BE2C (cell line): ENCODE data around the gene CRKL.
"Not testable (repeated sequence)": the region's sequence is repeated elsewhere in the genome, so short reads cannot be mapped to it uniquely, and the experiment has no call there.

ENCODE experiments used
- DNase-seq: peaks from one replicate; pipeline ENCODE4 v3.0.0-alpha.2; 2020
- H3K27me3 ChIP-seq: fragments of 250-450 bp; sonication (Bioruptor Pico); 2 replicates; pipeline ENCODE4 v1.5.1; 2020; ENCODE audit warnings: mild to moderate bottlenecking
- H3K36me3 ChIP-seq: fragments of 250-450 bp; sonication (Bioruptor Pico); 2 replicates; pipeline ENCODE4 v1.5.1; 2020; ENCODE audit warnings: mild to moderate bottlenecking
- H3K4me1 ChIP-seq: fragments of 250-450 bp; sonication (Bioruptor Pico); 2 replicates; pipeline ENCODE4 v1.5.1; 2020
- H3K4me3 ChIP-seq: 2 replicates; pipeline ENCODE4 v1.5.1; 2011; ENCODE audit warnings: low read depth, low read length
- H3K9me3 ChIP-seq: fragments of 250-450 bp; sonication (Bioruptor Pico); 2 replicates; pipeline ENCODE4 v1.5.1; 2020
- TF ChIP-seq, protein P1 (sequence below): IDR thresholded peaks from 2 replicates; pipeline ENCODE4 v1.5.1; 2012; ENCODE audit warnings: mild to moderate bottlenecking, low read depth, low read length

Gene CRKL

GRCh38 chr22:20937794-20938671 lies 20.8 kb downstream of the CRKL start:
- H3K4me3 ChIP-seq = no peak overlapping the region
- H3K27me3 ChIP-seq = no peaks in the 10 kb centered on the region
- TF ChIP-seq, protein P1, sequence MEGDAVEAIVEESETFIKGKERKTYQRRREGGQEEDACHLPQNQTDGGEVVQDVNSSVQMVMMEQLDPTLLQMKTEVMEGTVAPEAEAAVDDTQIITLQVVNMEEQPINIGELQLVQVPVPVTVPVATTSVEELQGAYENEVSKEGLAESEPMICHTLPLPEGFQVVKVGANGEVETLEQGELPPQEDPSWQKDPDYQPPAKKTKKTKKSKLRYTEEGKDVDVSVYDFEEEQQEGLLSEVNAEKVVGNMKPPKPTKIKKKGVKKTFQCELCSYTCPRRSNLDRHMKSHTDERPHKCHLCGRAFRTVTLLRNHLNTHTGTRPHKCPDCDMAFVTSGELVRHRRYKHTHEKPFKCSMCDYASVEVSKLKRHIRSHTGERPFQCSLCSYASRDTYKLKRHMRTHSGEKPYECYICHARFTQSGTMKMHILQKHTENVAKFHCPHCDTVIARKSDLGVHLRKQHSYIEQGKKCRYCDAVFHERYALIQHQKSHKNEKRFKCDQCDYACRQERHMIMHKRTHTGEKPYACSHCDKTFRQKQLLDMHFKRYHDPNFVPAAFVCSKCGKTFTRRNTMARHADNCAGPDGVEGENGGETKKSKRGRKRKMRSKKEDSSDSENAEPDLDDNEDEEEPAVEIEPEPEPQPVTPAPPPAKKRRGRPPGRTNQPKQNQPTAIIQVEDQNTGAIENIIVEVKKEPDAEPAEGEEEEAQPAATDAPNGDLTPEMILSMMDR = no peak
- no peaks in the 10 kb centered on the region; the same call in 1 of the 2 replicates for H3K9me3 ChIP-seq
- no peak for DNase-seq
- H3K4me1 ChIP-seq = no peaks in the 10 kb centered on the region
- peaks cover 71% of the 10 kb centered on the region for H3K36me3 ChIP-seq

DNA sequence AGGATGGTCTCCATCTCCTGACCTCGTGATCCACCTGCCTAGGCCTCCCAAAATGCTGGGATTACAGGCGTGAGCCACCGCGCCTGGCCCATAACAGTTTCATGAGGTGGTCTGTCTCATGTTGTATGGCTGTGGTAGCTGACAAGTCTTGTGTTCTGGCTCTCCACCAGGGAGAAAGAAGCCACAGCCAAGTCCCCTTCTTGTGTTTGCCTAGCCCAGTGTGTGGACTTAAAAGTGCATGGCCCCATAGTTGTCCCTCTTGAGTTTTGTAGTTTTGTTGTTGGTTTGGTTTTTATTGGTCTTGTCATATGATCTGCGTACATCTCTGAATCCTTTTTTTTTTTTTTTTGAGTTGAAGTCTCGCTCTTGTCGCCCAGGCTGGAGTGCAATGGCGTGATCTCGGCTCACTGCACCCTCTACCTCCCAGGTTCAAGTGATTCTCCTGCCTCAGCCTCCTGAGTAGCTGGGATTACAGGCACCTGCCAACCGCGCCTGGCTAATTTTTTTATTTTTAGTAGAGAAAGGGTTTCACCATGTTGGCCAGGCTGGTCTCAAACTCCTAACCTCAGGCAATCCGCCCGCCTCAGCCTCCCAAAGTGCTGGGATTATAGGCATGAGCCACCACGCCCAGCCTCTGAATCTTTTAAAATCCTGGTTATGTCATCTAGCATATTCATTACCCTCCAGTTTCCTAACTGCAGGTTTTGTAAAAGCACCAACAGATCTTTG lies 22.4 kb downstream of the CRKL start:
- H3K27me3 ChIP-seq, DNase-seq, H3K4me3 ChIP-seq, H3K4me1 ChIP-seq, H3K9me3 ChIP-seq: not testable (repeated sequence)
- H3K36me3 ChIP-seq = peaks cover 59% of the 10 kb centered on the region

DNA sequence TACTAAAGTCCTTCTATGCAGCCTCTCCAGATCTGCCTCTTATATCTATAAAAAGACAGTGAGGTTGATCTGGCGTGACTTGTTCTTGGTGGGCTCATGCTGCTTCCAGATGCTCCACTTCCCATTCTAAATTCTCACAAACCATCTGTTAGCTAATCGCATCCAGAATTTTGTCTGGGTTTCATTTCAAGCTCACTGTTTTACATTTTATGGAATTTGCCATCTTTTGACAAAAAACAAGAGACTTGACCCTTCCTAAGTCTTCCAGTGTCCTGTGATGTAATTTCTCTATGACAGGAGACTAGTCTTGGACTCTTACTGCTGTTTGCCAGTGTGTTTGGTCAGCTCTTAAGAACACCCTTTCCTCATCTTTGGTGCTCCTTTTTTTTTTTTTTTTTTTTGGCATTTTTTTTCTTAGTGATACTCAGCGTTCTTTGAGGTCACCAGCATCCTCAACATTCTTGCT lies 23.0 kb downstream of the CRKL start:
- no peaks in the 10 kb centered on the region; the same call in 1 of the 2 replicates for H3K9me3 ChIP-seq
- H3K4me1 ChIP-seq = no peaks in the 10 kb centered on the region
- no peaks in the 10 kb centered on the region for H3K27me3 ChIP-seq
- H3K4me3 ChIP-seq = no peak overlapping the region
- TF ChIP-seq, protein P1 = no peak
- peaks cover 54% of the 10 kb centered on the region for H3K36me3 ChIP-seq
- DNase-seq = no peak

GRCh38 chr22:20940904-20941385 lies 23.7 kb downstream of the CRKL start:
- H3K36me3 ChIP-seq = peaks cover 48% of the 10 kb centered on the region
- no peak overlapping the region for H3K4me3 ChIP-seq
- no peaks in the 10 kb centered on the region for H3K4me1 ChIP-seq
- H3K27me3 ChIP-seq = no peaks in the 10 kb centered on the region
- H3K9me3 ChIP-seq = no peaks in the 10 kb centered on the region; the same call in 1 of the 2 replicates
- TF ChIP-seq, protein P1 = no peak
- no peak for DNase-seq

GRCh38 chr22:20942203-20942902 lies 25.1 kb downstream of the CRKL start:
- not testable (repeated sequence) for H3K27me3 ChIP-seq, H3K9me3 ChIP-seq, H3K4me1 ChIP-seq, H3K4me3 ChIP-seq, DNase-seq
- peaks cover 37% of the 10 kb centered on the region for H3K36me3 ChIP-seq

DNA sequence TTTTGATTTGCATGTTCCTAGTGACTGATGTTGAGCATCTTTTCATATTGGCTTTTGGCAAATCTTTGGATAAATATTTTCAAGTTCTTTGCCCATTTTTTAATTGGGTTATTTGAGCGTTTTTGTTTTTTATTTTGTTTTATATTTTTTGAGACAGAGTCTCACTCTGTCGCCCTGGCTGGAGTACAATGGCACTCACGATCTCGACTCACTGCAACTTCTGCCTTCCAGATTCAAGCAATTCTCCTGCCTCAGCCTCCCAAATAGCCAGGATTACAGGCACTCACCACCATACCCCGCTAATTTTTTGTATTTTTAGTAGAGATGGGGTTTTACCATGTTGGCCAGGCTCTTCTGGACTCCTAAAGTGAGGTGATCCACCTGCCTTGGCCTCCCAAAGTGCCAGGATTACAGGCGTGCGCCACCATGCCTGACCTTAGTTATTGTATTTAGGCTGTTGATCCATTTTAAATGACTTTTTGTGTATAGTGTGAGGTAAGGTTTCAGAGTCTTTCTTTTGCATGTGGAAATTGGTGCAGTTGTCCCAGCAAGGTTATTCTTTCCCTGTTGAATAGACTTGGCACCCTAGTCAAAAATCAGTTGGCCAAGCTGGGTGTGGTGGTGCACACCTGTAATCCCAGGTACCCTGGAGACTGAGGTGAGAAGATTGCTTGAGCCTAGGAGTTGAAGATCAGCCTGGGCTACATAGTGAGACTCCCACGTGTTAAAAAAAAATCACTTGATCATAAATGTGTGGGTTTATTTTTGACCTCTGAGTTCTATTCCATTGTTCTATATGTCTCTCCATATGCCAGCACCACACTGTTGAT lies 26.1 kb downstream of the CRKL start:
- TF ChIP-seq, protein P1 = no peak
- Histone ChIP-seq H3K4me1 (no peaks in the 10 kb centered on the region), H3K4me3 (no peak overlapping the region), H3K9me3 (no peaks in the 10 kb centered on the region; the same call in 1 of the 2 replicates), H3K27me3 (no peaks in the 10 kb centered on the region), H3K36me3 (peaks cover 29% of the 10 kb centered on the region)
- DNase-seq = no peak
